C4-2B (cell line): Measurements from ENCODE around the gene ABL2.

Experiments used
- H3K27ac ChIP-seq: fragments of 450-650 bp; 2 replicates; pipeline ENCODE4 v1.5.1; 2017
- CTCF ChIP-seq: fragments of 450-650 bp; conservative IDR thresholded peaks from 2 replicates; pipeline ENCODE4 v1.5.1; 2017; ENCODE audit warnings: mild to moderate bottlenecking
- ZFX ChIP-seq: fragments of 450-650 bp; IDR thresholded peaks from 2 replicates; pipeline ENCODE4 v1.6.1; 2017

Gene ABL2

GRCh38 chr1:179090522-179090921, 139.0 kb downstream of the ABL2 start:
- TF ChIP-seq CTCF (no peak), ZFX (no peak)
- no peak overlapping the region for H3K27ac ChIP-seq

GRCh38 chr1:179089827-179090482, 139.5 kb downstream of the ABL2 start:
- H3K27ac ChIP-seq: no peak overlapping the region
- no peak for TF ChIP-seq CTCF
- TF ChIP-seq ZFX: no peak

GRCh38 chr1:179087665-179088064, 141.8 kb downstream of the ABL2 start:
- H3K27ac ChIP-seq: no peak overlapping the region
- TF ChIP-seq ZFX (no peak), CTCF (no peak)

GRCh38 chr1:179083533-179083932, 145.9 kb downstream of the ABL2 start:
- TF ChIP-seq CTCF (no peak), ZFX (no peak)
- peak overlapping the region; percentile 95 for H3K27ac ChIP-seq

- H3K27ac ChIP-seq: peak overlapping the region; percentile 95
- TF ChIP-seq CTCF (no peak), ZFX (no peak)
Observed at GRCh38 chr1:179082999-179083335, 146.5 kb downstream of the ABL2 start.

- peak; percentile 79; the same call in 1 of the 2 replicates for TF ChIP-seq ZFX
- no peak for TF ChIP-seq CTCF
- peak overlapping the region; percentile 95 for H3K27ac ChIP-seq
Observed at GRCh38 chr1:179082333-179082998, 147.0 kb downstream of the ABL2 start.

- H3K27ac ChIP-seq: peak within 1 kb of the TSS; percentile 95
- TF ChIP-seq ZFX (peak; percentile 94), CTCF (no peak)
Observed at GRCh38 chr1:179081687-179082332, 147.7 kb downstream of the ABL2 start, which contains the start of gene TOR3A. TSS of gene TOR3A (plus strand) at chr1:179082070. CDS start at chr1:179082129, 59 bp downstream.
